GM04503 (cell line): ENCODE results near the gene PDLIM5.
"Not testable (repeated sequence)": the region's sequence is repeated elsewhere in the genome, so short reads cannot be mapped to it uniquely, and the experiment has no call there.

Source experiments
- DNase-seq: peaks from one replicate; pipeline ENCODE4 v3.0.0-alpha.2; 2012; ENCODE audit warnings: low read depth

The PDLIM5 gene

GRCh38 chr4:94495408-94495807 lies 43.7 kb downstream of the PDLIM5 start:
- DNase-seq = no peak

GRCh38 chr4:94497690-94498089 lies 45.9 kb downstream of the PDLIM5 start:
- DNase-seq = no peak

- DNase-seq = no peak
Measured at GRCh38 chr4:94498502-94498901, 46.8 kb downstream of the PDLIM5 start.

GRCh38 chr4:94500685-94501084 lies 48.9 kb downstream of the PDLIM5 start:
- no peak for DNase-seq

- DNase-seq = peak; percentile 80
Measured at GRCh38 chr4:94504545-94504944, 52.8 kb downstream of the PDLIM5 start.

GRCh38 chr4:94506822-94507221 lies 55.1 kb downstream of the PDLIM5 start:
- DNase-seq = no peak

- DNase-seq = no peak
Measured at GRCh38 chr4:94507281-94507680, 55.5 kb downstream of the PDLIM5 start.

DNA sequence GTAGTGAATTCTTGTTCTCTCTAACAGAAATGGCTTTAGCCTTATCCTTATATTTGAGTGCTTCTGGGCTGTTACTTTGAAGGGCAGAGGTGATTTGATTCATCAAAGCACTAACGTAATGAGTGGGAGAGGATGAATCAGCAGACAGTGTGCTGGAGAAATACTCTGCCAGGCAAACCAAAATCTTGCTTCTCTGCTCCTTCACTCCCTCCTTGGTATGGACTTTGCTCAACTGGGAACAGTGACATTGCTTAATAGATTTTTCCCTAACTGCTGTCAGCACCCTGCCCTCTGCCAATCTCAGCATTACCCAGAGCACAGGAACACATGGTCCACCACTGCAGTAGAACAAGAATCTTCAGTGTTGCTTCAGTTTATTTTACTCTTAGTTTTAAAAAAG lies 56.0 kb downstream of the PDLIM5 start:
- peak; percentile 74 for DNase-seq

DNA sequence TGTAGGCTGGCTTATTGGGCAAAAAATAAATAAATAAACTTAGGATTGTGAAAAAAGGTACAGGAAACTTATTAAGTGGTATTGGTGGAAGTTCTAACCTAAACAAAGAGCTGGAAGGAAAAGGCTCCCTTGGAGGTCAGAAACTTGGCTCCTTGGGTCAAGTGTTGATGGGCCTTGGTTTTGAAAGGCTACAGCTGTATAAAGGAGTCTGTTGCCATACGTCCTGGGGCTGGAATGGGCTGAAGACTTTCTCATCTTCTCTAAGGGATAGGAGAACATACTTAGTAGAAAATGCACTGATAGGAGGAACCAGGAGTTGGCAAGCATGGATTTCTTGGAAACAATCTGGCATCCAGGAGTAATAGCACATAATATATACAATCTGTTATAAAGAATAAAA lies 56.6 kb downstream of the PDLIM5 start:
- no peak for DNase-seq

- peak; percentile 42 for DNase-seq
Measured at GRCh38 chr4:94508806-94509205, 57.1 kb downstream of the PDLIM5 start.

DNA sequence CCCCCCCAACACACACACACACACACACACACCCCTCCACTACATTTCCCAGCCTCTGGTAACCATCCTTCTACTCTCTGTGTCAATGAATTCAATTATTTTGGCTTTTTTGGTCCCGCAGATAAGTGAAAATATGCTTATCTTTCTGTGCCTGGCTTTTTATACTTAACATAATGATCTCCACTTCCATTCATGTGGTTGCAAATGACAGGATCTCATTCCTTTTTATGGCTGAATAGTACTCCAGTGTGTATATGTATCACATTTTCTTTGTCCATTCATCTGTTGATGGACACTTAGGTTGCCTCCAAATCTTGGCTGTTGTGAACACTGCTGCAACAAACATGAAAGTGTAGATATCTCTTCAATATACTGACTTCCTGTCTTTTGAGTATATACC lies 59.8 kb downstream of the PDLIM5 start:
- DNase-seq = no peak

GRCh38 chr4:94513532-94513931 lies 61.8 kb downstream of the PDLIM5 start:
- not testable (repeated sequence) for DNase-seq

GRCh38 chr4:94515365-94515764 lies 63.6 kb downstream of the PDLIM5 start:
- DNase-seq = no peak

GRCh38 chr4:94516067-94516466 lies 64.3 kb downstream of the PDLIM5 start:
- peak; percentile 64 for DNase-seq

DNA sequence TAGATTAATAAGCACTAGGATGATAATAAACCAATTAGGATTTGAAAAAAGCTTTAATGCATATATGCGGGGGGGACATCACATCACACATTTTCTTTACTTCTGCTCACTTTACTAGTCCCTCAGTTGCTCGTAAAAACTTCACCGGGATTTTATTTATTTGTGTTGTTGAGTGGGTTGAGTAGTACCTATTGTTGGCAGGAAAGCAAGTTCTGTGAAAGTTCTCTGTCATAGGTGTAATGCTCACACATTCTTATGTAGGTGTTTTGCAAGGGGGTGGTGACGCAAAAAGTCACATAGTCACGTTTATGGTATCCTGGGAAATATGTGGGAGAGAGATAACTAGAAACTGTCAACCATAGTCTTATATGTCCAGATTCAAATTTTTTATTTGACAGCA lies 65.3 kb downstream of the PDLIM5 start:
- DNase-seq = no peak

DNA sequence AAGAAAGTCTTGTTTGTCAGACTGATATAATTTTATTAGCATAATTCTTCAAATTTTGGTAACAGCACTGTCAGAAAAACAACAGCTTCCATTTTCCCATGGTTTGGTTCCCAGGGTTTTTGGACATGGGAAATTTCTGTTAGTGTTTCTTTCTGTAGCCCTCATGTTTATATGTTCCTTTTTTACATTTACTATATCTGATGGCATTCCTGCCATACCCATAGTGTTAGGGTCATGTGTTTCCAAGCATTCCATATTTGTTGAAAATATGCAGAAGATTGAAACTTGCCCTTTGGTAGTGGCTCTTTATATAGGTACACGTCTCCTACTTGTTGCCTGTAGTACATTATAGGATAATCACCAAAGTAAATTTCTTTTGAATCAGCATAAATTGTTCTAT lies 65.8 kb downstream of the PDLIM5 start:
- no peak for DNase-seq

- DNase-seq = no peak
Measured at GRCh38 chr4:94519019-94519418, 67.3 kb downstream of the PDLIM5 start.

GRCh38 chr4:94519925-94520789 lies 68.4 kb downstream of the PDLIM5 start:
- DNase-seq = no peak

DNA sequence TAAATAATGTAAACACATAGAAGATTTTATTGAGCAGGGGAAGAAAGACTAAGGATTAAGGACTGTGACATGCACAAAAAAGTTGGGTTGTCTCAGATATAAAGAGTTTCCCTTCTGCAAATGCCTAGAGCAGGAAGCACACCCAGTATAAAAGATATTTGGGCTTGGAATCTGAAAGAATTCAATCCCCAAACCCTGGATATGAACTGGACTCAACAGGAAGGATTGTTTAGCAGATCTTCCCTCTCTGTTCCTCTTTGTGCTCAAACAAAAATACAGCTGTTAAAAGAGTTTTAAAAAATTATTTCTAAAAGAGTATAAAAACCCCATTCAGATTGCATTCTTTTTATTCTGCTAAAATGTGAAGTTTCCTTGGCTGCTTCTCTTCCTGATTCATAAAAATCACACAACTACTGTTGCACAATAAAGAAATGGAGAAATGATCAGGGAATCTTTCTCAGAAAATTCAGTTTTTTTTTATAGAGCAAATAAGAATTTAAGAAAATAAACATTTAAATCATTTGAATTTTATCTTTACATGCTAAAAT lies 71.4 kb downstream of the PDLIM5 start:
- DNase-seq = no peak

DNA sequence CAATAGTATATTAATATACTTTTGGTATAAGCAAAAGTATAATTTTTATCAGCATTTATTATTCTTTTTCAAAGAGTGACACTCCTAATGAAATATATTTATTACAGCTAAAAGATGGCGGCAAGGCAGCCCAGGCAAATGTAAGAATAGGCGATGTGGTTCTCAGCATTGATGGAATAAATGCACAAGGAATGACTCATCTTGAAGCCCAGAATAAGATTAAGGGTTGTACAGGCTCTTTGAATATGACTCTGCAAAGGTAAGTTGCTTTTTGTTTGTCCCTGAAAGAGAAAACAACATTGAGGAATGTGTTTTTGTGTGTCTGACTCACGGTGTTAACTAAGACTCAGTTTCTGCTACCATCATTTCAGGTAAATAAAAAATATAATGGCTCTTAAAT lies 71.9 kb downstream of the PDLIM5 start:
- no peak for DNase-seq

DNA sequence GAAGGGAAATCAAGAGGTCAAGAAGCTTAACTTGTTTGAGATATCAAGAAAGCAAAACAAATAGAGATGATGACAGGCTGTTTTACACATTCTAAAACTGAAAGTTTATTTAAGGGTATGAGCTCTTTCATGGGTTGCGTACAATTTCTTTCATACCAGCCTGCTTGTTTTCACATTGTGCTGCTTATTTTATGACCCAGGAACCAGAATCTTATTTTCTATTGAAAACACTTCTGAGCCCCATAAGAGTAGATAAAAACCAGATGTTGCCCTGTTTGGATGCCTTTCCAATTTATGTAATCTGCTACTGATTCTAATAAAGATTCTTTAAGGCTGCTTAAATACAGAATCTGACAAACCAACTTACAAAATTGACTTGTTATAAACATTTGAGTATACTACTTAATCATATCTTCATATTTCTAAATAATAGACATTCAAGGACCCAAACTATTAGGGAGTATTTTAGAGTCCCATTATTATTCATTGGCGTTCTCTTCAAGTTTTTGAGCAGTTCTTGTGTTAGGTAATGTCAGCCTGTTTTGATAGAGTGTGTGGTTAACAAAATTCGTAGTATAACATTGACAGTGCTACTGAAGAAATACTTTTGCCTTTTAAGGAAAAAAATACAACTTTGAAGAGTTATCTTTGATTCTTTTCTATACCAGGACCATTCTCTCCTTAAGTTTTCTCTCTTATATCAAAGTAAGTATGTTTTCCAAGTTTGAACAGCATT lies 74.4 kb downstream of the PDLIM5 start:
- peak; percentile 44 for DNase-seq

DNA sequence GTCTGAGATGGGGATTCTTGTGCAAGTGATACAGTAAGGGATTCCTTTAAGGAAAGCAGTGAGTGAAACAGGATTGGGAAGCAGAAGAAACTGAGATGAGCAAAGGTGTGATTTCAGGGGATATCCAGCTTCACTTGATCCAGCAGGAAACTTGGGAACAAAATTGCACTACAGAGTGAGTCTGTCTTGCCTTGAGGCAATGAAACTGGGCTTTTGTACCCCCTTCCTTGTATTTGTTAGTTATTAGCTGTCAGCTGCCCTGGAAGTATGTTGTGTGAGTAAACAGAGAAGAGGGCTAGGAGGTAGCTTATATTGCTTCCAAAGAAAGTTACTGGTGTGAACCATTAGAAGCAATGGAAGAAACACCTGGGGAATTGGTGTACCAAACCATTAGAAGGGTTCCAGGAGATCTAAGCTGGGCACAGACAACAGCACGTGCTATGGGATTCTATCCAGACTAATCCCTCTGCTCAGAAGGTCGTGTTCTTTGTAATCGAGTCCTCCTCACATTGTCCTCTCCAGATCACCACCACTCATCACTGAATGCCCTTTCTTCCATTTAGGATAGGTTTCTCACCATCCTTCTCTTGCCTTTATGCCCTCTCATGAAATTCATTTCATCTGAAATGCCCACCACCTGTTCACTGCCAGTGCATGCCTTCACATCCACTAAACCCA lies 76.0 kb downstream of the PDLIM5 start:
- DNase-seq = no peak
